K562 (cell line): ENCODE data around the gene SPECC1L. TPM values are rescaled to one million over a fixed set of nuclear protein-coding genes. Genes with fewer than 3 reads are reported as not detected.

Source experiments
- ATAC-seq: fragments of 200-7000 bp; cut with Tn5 transposase; 3 replicates; pipeline ENCODE4 v1.9.1; 2020; ENCODE audit warnings: moderate library complexity
- BruUV-seq: library from RNA; stranded (reverse); fragments of 400-500 nt; replicated peaks from 2 replicates; lab custom pipeline; 2021; lab: Mats Ljungman, UMichigan
- CTCF ChIA-PET: fragments of 300-600 bp; formaldehyde crosslinking; extraction: SDS; loops from one replicate; lab custom pipeline; 2021; ENCODE audit warnings: low intra/inter-chr PET ratio; lab: Yijun Ruan, JAX
- POLR2A ChIA-PET: fragments of 300-600, 350-650 bp; sonication (Branson Sonifier 250); formaldehyde crosslinking; extraction: SDS; loops from one replicate; lab custom pipeline; 2021; ENCODE audit warnings: antibody characterized with exemption, inconsistent platforms; lab: Yijun Ruan, JAX
- DNase-seq, 4 experiments: peaks; one replicate each; pipeline versions ENCODE4 v3.0.0 to v3.0.0-alpha.2; 2011 to 2018; ENCODE audit warnings: low spot score in 3 of 4, mixed read lengths in 3 of 4; ENCODE audit errors: extremely low read depth in 1 of 4
- FAIRE-seq: peaks from 2 replicates; lab custom pipeline; 2011; peaks lifted over from hg19 to GRCh38; lab: Jason Lieb, UNC
- H2AFZ ChIP-seq: 2 replicates; pipeline ENCODE4 v1.6.0; 2011; ENCODE audit warnings: low read depth, low read length, control low read depth, inconsistent platforms
- H3K27ac ChIP-seq: fragments of 200-600 bp; 3 replicates; pipeline ENCODE4 v1.8.0; 2011; ENCODE audit warnings: low read depth, mild to moderate bottlenecking, control low read depth, inconsistent platforms, low read length, moderate library complexity, mixed read lengths; ENCODE audit errors: extremely low read depth
- H3K27me3 ChIP-seq, 2 experiments: fragments of 300-600 bp in 1 of 2; 2 replicates in 1 of 2; 3 replicates in 1 of 2; pipeline versions ENCODE4 v1.6.0 to v1.8.0; 2011; ENCODE audit warnings: inconsistent platforms in 2 of 2, low read length in 2 of 2, mild to moderate bottlenecking in 1 of 2, mixed read lengths in 1 of 2, moderate library complexity in 1 of 2; ENCODE audit not compliant: control insufficient read depth in 2 of 2, insufficient read depth in 2 of 2
- H3K36me3 ChIP-seq: fragments of 300-600 bp; 3 replicates; pipeline ENCODE4 v1.8.0; 2011; ENCODE audit warnings: mild to moderate bottlenecking, low read length, inconsistent platforms; ENCODE audit not compliant: control insufficient read depth, insufficient read depth
- H3K4me1 ChIP-seq, 2 experiments: fragments of 200-600 bp in 1 of 2; replicated peaks in 1 of 2; 2 replicates in 1 of 2; 3 replicates in 1 of 2; pipeline versions ENCODE4 v1.5.1 to v1.8.0; 2011; ENCODE audit warnings: inconsistent platforms in 2 of 2, low read length in 2 of 2, mild to moderate bottlenecking in 1 of 2, mixed read lengths in 1 of 2, moderate library complexity in 1 of 2; ENCODE audit not compliant: control insufficient read depth in 2 of 2, insufficient read depth in 2 of 2
- H3K4me2 ChIP-seq: 2 replicates; pipeline ENCODE4 v1.6.1; 2011; ENCODE audit warnings: low read length, control low read depth, inconsistent platforms, mixed read lengths; ENCODE audit not compliant: insufficient read depth
- H3K4me3 ChIP-seq: fragments of 200-600 bp; sonication (generic), shearing (Covaris generic); 2 replicates; pipeline ENCODE4 v1.5.1; 2016; ENCODE audit warnings: control low read depth, inconsistent platforms
- H3K79me2 ChIP-seq: fragments of 200-600 bp; 3 replicates; pipeline ENCODE4 v1.8.0; 2011; ENCODE audit warnings: low read length, inconsistent platforms; ENCODE audit not compliant: control insufficient read depth, insufficient read depth
- H3K9ac ChIP-seq, 2 experiments: 2 replicates each; pipeline versions ENCODE4 v1.6.0 to v1.6.1; 2011; ENCODE audit warnings: low read depth in 2 of 2, low read length in 2 of 2, control low read depth in 1 of 2, inconsistent platforms in 1 of 2, mild to moderate bottlenecking in 1 of 2, mixed read lengths in 1 of 2; ENCODE audit not compliant: insufficient read depth in 1 of 2
- H3K9me1 ChIP-seq: one replicate; pipeline ENCODE4 v1.6.0; 2011; ENCODE audit warnings: inconsistent platforms, mild to moderate bottlenecking, low read length, moderate library complexity; ENCODE audit not compliant: control insufficient read depth, insufficient read depth
- H3K9me3 ChIP-seq: replicated peaks from 2 replicates; pipeline ENCODE4 v1.5.1; 2011; ENCODE audit warnings: low read depth, low read length, inconsistent platforms; ENCODE audit not compliant: control insufficient read depth, insufficient read depth
- H4K20me1 ChIP-seq: replicated peaks from 2 replicates; pipeline ENCODE4 v1.6.1; 2011; ENCODE audit warnings: low read length, inconsistent platforms, mixed read lengths; ENCODE audit not compliant: control insufficient read depth, insufficient read depth
- EP400 ChIP-seq: fragments of 450-650 bp; IDR thresholded peaks from 2 replicates; pipeline ENCODE4 v1.6.1; 2017; ENCODE audit warnings: antibody characterized with exemption, mild to moderate bottlenecking, moderate library complexity
- GATA2 ChIP-seq: sonication (generic); formaldehyde crosslinking; IDR thresholded peaks from 2 replicates; pipeline ENCODE4 v1.4.0; 2020; ENCODE audit warnings: mild to moderate bottlenecking, missing genetic modification reagents
- MAFK ChIP-seq: IDR thresholded peaks from 2 replicates; pipeline ENCODE4 v1.6.1; 2011; ENCODE audit warnings: low read length, improper control_type of control experiment
- NR2C2 ChIP-seq, 2 experiments: fragments of 200-800 bp in 1 of 2; sonication (Bioruptor generic) in 1 of 2; sonication (generic) in 1 of 2; formaldehyde crosslinking in 1 of 2; IDR thresholded peaks; 2 replicates each; pipeline versions ENCODE4 v1.6.1 to v1.8.0; 2016 to 2022; ENCODE audit warnings: mild to moderate bottlenecking in 1 of 2, missing compliant biosample characterization in 1 of 2, missing genetic modification characterization in 1 of 2, missing genetic modification reagents in 1 of 2
- RAD51 ChIP-seq: fragments of 450-650 bp; IDR thresholded peaks from 2 replicates; pipeline ENCODE4 v1.7.1; 2016; ENCODE audit warnings: low read depth, mild to moderate bottlenecking, borderline replicate concordance
- SMAD2 ChIP-seq: fragments of 150-350 bp; IDR thresholded peaks from 2 replicates; pipeline ENCODE4 v1.6.1; 2014; ENCODE audit warnings: low read depth, mild to moderate bottlenecking, low read length
- SP1 ChIP-seq: sonication (generic); formaldehyde crosslinking; IDR thresholded peaks from 2 replicates; pipeline ENCODE4 v1.8.1; 2022; ENCODE audit warnings: mild to moderate bottlenecking, missing genetic modification reagents
- ZNF507 ChIP-seq: conservative IDR thresholded peaks from 2 replicates; pipeline ENCODE4 v1.6.1; 2017; ENCODE audit warnings: missing genetic modification characterization, missing compliant biosample characterization
- WGBS: fragments of 100-300 bp; shearing (Covaris generic); methylation state at CpG from one replicate; pipeline ENCODE4 v1.1.6; 2016; ENCODE audit warnings: low coverage, mixed read lengths; ENCODE audit not compliant: insufficient coverage; ENCODE audit errors: missing lambda C conversion rate; 5-methylcytosine and 5-hydroxymethylcytosine counted together
- in situ Hi-C: fragments of 300-500 bp; cut with MboI; formaldehyde crosslinking; loops from 4 replicates; pipeline ENCODE4 v1.15.0; 2018; ENCODE audit warnings: inconsistent platforms, mixed read lengths
- intact Hi-C: fragments of 100-400 bp; cut with micrococcal nuclease; formaldehyde crosslinking; loops from 2 replicates; pipeline ENCODE4 v1.14.2; 2022
- polyA plus RNA-seq, 8 experiments: library from polyadenylated mRNA; depleted of rRNA in 4 of 8; stranded (reverse) in 5 of 8; unstranded in 3 of 8; fragments of >200 nt; fragmentation: Nextera tagmentation in 2 of 8; fragmentation: Illumina TruSeq in 1 of 8; extraction: Ambion mirVana in 2 of 8; extraction: Trizol in 1 of 8; gene quantifications; 2 replicates each; pipeline versions ENCODE4 v1.2.1 to v1.2.3, GENCODE V29; 2011 to 2014; ENCODE audit warnings: inconsistent platforms in 1 of 8, missing spikeins in 1 of 8
- total RNA-seq, 7 experiments: library from RNA; depleted of rRNA in 6 of 7; stranded (reverse); fragments of >200 nt in 6 of 7; fragmentation: Illumina TruSeq in 2 of 7; extraction: Trizol in 2 of 7; gene quantifications; 2 replicates each; pipeline versions ENCODE4 v1.2.1 to v1.2.3, GENCODE V29; 2011 to 2021; ENCODE audit warnings: low replicate concordance in 1 of 7
- TF ChIP-seq, protein P1 (sequence below), 3 experiments: fragments of 200-800 bp in 1 of 3; sonication (Bioruptor generic) in 1 of 3; sonication (generic) in 1 of 3; formaldehyde crosslinking in 1 of 3; IDR thresholded peaks; 2 replicates each; pipeline versions ENCODE4 v1.6.1 to v1.8.0; 2016 to 2022; ENCODE audit warnings: mild to moderate bottlenecking in 2 of 3, missing compliant biosample characterization in 2 of 3, missing genetic modification characterization in 2 of 3, missing genetic modification reagents in 1 of 3
- TF ChIP-seq, protein P2 (sequence below): fragments of 250-450 bp; sonication (Bioruptor Pico); IDR thresholded peaks from 2 replicates; pipeline ENCODE4 v1.8.0; 2021; ENCODE audit warnings: moderate library complexity, mild to moderate bottlenecking, inconsistent platforms
- TF ChIP-seq, protein P3 (sequence below): sonication (generic); formaldehyde crosslinking; IDR thresholded peaks from 2 replicates; pipeline ENCODE4 v1.8.0; 2022; ENCODE audit warnings: missing genetic modification reagents, mild to moderate bottlenecking, moderate library complexity, borderline replicate concordance
- TF ChIP-seq, protein P4 (sequence below): fragments of 450-650 bp; IDR thresholded peaks from 2 replicates; pipeline ENCODE4 v1.6.1; 2018; ENCODE audit not compliant: partially characterized antibody

SPECC1L gene
- total and polyA plus RNA-seq, 9 of the 15 experiments (the other 6 are each of a cell fraction or from before 2014, with no cell fraction given) = 1.4 to 27.9 (median 14.5) TPM

DNA sequence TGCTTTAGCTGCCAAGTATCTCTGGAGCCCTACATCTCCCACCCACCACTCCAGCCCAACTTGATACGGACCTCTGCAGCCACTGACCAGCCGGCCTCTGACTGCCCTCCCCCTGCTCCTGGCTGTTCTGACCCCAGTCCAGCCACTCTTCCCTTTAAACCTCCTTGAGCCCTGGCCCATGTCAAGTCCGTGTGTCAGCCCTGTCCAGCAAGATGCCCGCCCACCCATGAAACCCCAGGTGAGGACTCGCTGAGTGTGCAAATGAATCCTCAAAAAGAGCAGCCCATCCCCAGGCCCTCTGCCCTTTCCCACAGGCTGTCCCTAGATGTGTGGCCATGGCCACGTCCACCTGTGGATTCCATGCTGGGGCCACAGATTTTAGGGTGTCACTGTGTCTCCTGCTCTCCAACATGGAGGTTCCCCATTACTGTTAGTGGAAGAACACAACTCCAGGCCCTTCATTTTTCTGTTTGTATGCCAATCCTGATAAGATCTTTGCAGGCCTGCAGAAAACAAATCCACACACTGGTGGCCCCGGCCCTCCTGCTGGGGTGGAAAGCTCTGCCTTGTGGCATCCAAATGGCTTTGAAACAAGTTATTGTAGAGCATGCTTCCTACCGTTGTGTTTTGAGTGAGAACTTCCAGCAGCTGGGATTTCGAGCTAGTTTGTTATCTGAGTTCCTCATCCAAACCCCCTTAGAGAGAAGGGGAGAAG is 134.1 kb downstream of the SPECC1L start:
- H3K4me3 ChIP-seq = no peak overlapping the region
- 74% methylated on average over 9 of the region's 9 CpGs for WGBS
- no peak for FAIRE-seq
- H3K4me2 ChIP-seq = no peak overlapping the region
- H3K9me3 ChIP-seq = no peaks in the 10 kb centered on the region
- H3K9me1 ChIP-seq = no peaks in the 10 kb centered on the region
- BruUV-seq = no TSS peak
- H3K4me1 ChIP-seq = peaks cover 10 to 16% of the 10 kb centered on the region in 2 experiments; a peak in 4 of 5 replicates
- H3K36me3 ChIP-seq = peaks cover 21% of the 10 kb centered on the region; the same call in 1 of the 3 replicates
- ChIA-PET POLR2A (no interaction called here), CTCF (no interaction called here)
- intact Hi-C loops (no loop called here), in situ Hi-C loops (no loop called here)
- no peak for ATAC-seq
- H3K27me3 ChIP-seq = no peaks in the 10 kb centered on the region
- H3K27ac ChIP-seq = no peak overlapping the region
- no peak for DNase-seq
- no peaks in the 10 kb centered on the region; the same call in 1 of the 2 replicates for H4K20me1 ChIP-seq
- no peaks in the 10 kb centered on the region for H3K79me2 ChIP-seq
- H3K9ac ChIP-seq = no peak overlapping the region
- H2AFZ ChIP-seq = no peak overlapping the region
- TF ChIP-seq MAFK (no peak), SMAD2 (no peak), GATA2 (CRISPR knock-in tag) (no peak), ZNF507 (tag) (no peak), RAD51 (no peak), NR2C2 (CRISPR knock-in tag; IDR thresholded peaks at IDR 0.05) (no peak), NR2C2 (tag; IDR thresholded peaks at IDR 0.05) (no peak), EP400 (no peak), SP1 (no peak)
- TF ChIP-seq, protein P1, sequence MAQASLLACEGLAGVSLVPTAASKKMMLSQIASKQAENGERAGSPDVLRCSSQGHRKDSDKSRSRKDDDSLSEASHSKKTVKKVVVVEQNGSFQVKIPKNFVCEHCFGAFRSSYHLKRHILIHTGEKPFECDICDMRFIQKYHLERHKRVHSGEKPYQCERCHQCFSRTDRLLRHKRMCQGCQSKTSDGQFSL (CRISPR knock-in tag; IDR thresholded peaks at IDR 0.05) = no peak
- TF ChIP-seq, protein P1 (tag; IDR thresholded peaks at IDR 0.05) = no peak
- TF ChIP-seq, protein P2, sequence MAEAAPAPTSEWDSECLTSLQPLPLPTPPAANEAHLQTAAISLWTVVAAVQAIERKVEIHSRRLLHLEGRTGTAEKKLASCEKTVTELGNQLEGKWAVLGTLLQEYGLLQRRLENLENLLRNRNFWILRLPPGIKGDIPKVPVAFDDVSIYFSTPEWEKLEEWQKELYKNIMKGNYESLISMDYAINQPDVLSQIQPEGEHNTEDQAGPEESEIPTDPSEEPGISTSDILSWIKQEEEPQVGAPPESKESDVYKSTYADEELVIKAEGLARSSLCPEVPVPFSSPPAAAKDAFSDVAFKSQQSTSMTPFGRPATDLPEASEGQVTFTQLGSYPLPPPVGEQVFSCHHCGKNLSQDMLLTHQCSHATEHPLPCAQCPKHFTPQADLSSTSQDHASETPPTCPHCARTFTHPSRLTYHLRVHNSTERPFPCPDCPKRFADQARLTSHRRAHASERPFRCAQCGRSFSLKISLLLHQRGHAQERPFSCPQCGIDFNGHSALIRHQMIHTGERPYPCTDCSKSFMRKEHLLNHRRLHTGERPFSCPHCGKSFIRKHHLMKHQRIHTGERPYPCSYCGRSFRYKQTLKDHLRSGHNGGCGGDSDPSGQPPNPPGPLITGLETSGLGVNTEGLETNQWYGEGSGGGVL (CRISPR knock-in tag) = no peak
- TF ChIP-seq, protein P3, sequence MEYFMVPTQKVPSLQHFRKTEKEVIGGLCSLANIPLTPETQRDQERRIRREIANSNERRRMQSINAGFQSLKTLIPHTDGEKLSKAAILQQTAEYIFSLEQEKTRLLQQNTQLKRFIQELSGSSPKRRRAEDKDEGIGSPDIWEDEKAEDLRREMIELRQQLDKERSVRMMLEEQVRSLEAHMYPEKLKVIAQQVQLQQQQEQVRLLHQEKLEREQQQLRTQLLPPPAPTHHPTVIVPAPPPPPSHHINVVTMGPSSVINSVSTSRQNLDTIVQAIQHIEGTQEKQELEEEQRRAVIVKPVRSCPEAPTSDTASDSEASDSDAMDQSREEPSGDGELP (CRISPR knock-in tag) = no peak
- TF ChIP-seq, protein P4, sequence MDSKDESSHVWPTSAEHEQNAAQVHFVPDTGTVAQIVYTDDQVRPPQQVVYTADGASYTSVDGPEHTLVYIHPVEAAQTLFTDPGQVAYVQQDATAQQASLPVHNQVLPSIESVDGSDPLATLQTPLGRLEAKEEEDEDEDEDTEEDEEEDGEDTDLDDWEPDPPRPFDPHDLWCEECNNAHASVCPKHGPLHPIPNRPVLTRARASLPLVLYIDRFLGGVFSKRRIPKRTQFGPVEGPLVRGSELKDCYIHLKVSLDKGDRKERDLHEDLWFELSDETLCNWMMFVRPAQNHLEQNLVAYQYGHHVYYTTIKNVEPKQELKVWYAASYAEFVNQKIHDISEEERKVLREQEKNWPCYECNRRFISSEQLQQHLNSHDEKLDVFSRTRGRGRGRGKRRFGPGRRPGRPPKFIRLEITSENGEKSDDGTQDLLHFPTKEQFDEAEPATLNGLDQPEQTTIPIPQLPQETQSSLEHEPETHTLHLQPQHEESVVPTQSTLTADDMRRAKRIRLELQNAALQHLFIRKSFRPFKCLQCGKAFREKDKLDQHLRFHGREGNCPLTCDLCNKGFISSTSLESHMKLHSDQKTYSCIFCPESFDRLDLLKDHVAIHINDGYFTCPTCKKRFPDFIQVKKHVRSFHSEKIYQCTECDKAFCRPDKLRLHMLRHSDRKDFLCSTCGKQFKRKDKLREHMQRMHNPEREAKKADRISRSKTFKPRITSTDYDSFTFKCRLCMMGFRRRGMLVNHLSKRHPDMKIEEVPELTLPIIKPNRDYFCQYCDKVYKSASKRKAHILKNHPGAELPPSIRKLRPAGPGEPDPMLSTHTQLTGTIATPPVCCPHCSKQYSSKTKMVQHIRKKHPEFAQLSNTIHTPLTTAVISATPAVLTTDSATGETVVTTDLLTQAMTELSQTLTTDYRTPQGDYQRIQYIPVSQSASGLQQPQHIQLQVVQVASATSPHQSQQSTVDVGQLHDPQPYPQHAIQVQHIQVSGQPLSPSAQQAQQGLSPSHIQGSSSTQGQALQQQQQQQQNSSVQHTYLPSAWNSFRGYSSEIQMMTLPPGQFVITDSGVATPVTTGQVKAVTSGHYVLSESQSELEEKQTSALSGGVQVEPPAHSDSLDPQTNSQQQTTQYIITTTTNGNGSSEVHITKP = no peak
